H1 (cell line): ENCODE measurements around the gene HMCN2. TPM values are rescaled to one million over a fixed set of nuclear protein-coding genes. Genes with fewer than 3 reads are reported as not detected.

Experiments
- CTCF ChIA-PET: fragments of 300-600 bp; sonication (Branson Sonifier 250); formaldehyde crosslinking; loops from one replicate; lab custom pipeline; 2021; ENCODE audit not compliant: partially characterized antibody; lab: Charles Lee
- POLR2A ChIA-PET: fragments of 300-600 bp; sonication (Branson Sonifier 250); formaldehyde crosslinking; loops from one replicate; lab custom pipeline; 2021; ENCODE audit warnings: inconsistent platforms; ENCODE audit not compliant: partially characterized antibody; lab: Charles Lee
- DNase-seq, 2 experiments: peaks; one replicate each; pipeline versions ENCODE4 v3.0.0 to v3.0.0-alpha.2; 2010 to 2022; ENCODE audit warnings: low spot score in 2 of 2, low read depth in 1 of 2, mixed read lengths in 1 of 2
- FAIRE-seq: peaks from 2 replicates; lab custom pipeline; 2011; peaks lifted over from hg19 to GRCh38; lab: Jason Lieb, UNC
- H2AFZ ChIP-seq: 2 replicates; pipeline ENCODE4 v1.8.1; 2012; ENCODE audit warnings: low read length, inconsistent platforms
- H2AK5ac ChIP-seq: 2 replicates; pipeline ENCODE4 v1.6.1; 2013; ENCODE audit warnings: low read depth, low read length
- H2BK120ac ChIP-seq: replicated peaks from 2 replicates; pipeline ENCODE3; 2013; ENCODE audit warnings: low read depth, low read length, inconsistent platforms
- H2BK12ac ChIP-seq: 2 replicates; pipeline ENCODE4 v1.6.1; 2013; ENCODE audit warnings: low read depth, low read length
- H2BK15ac ChIP-seq: 2 replicates; pipeline ENCODE4 v1.6.1; 2013; ENCODE audit warnings: low read length
- H2BK20ac ChIP-seq: 2 replicates; pipeline ENCODE4 v1.6.1; 2013; ENCODE audit warnings: low read length
- H2BK5ac ChIP-seq: 2 replicates; pipeline ENCODE4 v1.6.1; 2013; ENCODE audit warnings: low read depth, low read length
- H3K14ac ChIP-seq: 2 replicates; pipeline ENCODE4 v1.6.1; 2013; ENCODE audit warnings: inconsistent platforms; ENCODE audit not compliant: insufficient read length
- H3K18ac ChIP-seq: 2 replicates; pipeline ENCODE4 v1.6.1; 2013; ENCODE audit warnings: low read length; ENCODE audit errors: extremely low read depth
- H3K23ac ChIP-seq: 2 replicates; pipeline ENCODE4 v1.6.1; 2013; ENCODE audit warnings: inconsistent platforms; ENCODE audit not compliant: insufficient read length
- H3K23me2 ChIP-seq: 2 replicates; pipeline ENCODE4 v1.6.1; 2013; ENCODE audit warnings: low read depth, low read length
- H3K27ac ChIP-seq: 2 replicates; pipeline ENCODE4 v1.6.1; 2011; ENCODE audit warnings: low read depth, low read length, inconsistent platforms
- H3K27me3 ChIP-seq, 4 experiments: replicated peaks in 1 of 4; 1 replicate in 1 of 4; 2 replicates in 3 of 4; pipeline versions ENCODE4 v1.6.1 to v1.8.1; 2011 to 2013; ENCODE audit warnings: low read length in 3 of 4, mild to moderate bottlenecking in 3 of 4, inconsistent platforms in 2 of 4, mixed read lengths in 2 of 4, moderate library complexity in 1 of 4; ENCODE audit not compliant: control insufficient read depth in 3 of 4, insufficient read depth in 3 of 4; ENCODE audit errors: extremely low read depth in 1 of 4
- H3K36me3 ChIP-seq, 4 experiments: 2 replicates each; pipeline versions ENCODE4 v1.6.1 to v1.8.1; 2011 to 2013; ENCODE audit warnings: mild to moderate bottlenecking in 4 of 4, low read length in 3 of 4, moderate library complexity in 2 of 4, control low read depth in 1 of 4, inconsistent platforms in 1 of 4; ENCODE audit not compliant: insufficient read depth in 4 of 4, control insufficient read depth in 2 of 4
- H3K4ac ChIP-seq: replicated peaks from 2 replicates; pipeline ENCODE3; 2013; ENCODE audit warnings: low read length, low read depth, mixed read lengths, inconsistent platforms; ENCODE audit not compliant: insufficient read length
- H3K4me1 ChIP-seq, 4 experiments: replicated peaks in 1 of 4; 1 replicate in 1 of 4; 2 replicates in 3 of 4; pipeline versions ENCODE4 v1.6.1 to v1.8.1; 2011 to 2013; ENCODE audit warnings: low read length in 3 of 4, inconsistent platforms in 2 of 4, mixed read lengths in 1 of 4; ENCODE audit not compliant: insufficient read depth in 4 of 4, control insufficient read depth in 3 of 4
- H3K4me2 ChIP-seq, 2 experiments: 2 replicates each; pipeline versions ENCODE4 v1.6.1 to v1.8.1; 2011 to 2013; ENCODE audit warnings: low read depth in 2 of 2, low read length in 2 of 2, control low read depth in 1 of 2, inconsistent platforms in 1 of 2, mild to moderate bottlenecking in 1 of 2; ENCODE audit not compliant: insufficient read depth in 1 of 2
- H3K4me3 ChIP-seq, 4 experiments: fragments of 200-600, 300-600 bp in 1 of 4; sonication (generic), shearing (Covaris generic), sonication (Bioruptor Twin) in 1 of 4; 2 replicates each; pipeline versions ENCODE4 v1.5.1 to v1.8.1; 2011 to 2016; ENCODE audit warnings: low read length in 4 of 4, low read depth in 3 of 4, control low read depth in 2 of 4, inconsistent platforms in 2 of 4, mild to moderate bottlenecking in 2 of 4, mixed read lengths in 1 of 4, moderate library complexity in 1 of 4; ENCODE audit not compliant: insufficient read depth in 2 of 4; ENCODE audit errors: extremely low read depth in 1 of 4
- H3K56ac ChIP-seq: replicated peaks from 2 replicates; pipeline ENCODE3; 2013; ENCODE audit warnings: low read depth, mild to moderate bottlenecking, mixed read lengths, low read length, inconsistent platforms; ENCODE audit not compliant: insufficient read length
- H3K79me1 ChIP-seq: 2 replicates; pipeline ENCODE4 v1.6.1; 2013; ENCODE audit warnings: low read depth, low read length, control low read depth
- H3K79me2 ChIP-seq, 2 experiments: 2 replicates each; pipeline versions ENCODE4 v1.6.1 to v1.8.1; 2012 to 2013; ENCODE audit warnings: low read length in 2 of 2, mild to moderate bottlenecking in 2 of 2, inconsistent platforms in 1 of 2; ENCODE audit not compliant: insufficient read depth in 2 of 2, control insufficient read depth in 1 of 2
- H3K9ac ChIP-seq, 4 experiments: replicated peaks in 1 of 4; 1 replicate in 1 of 4; 2 replicates in 3 of 4; pipeline versions ENCODE4 v1.6.1 to v1.8.1; 2011 to 2013; ENCODE audit warnings: low read depth in 3 of 4, low read length in 3 of 4, control low read depth in 2 of 4, mild to moderate bottlenecking in 2 of 4, moderate library complexity in 2 of 4, inconsistent platforms in 1 of 4; ENCODE audit errors: extremely low read depth in 1 of 4
- H3K9me3 ChIP-seq, 2 experiments: 2 replicates each; pipeline versions ENCODE4 v1.6.1 to v1.8.1; 2012 to 2013; ENCODE audit warnings: mild to moderate bottlenecking in 2 of 2, moderate library complexity in 2 of 2, control low read depth in 1 of 2, inconsistent platforms in 1 of 2, low read depth in 1 of 2, low read length in 1 of 2, mixed read lengths in 1 of 2; ENCODE audit not compliant: insufficient read depth in 2 of 2
- H4K20me1 ChIP-seq, 2 experiments: replicated peaks in 1 of 2; 2 replicates each; pipeline versions ENCODE3 to v1.8.1; 2011 to 2013; ENCODE audit warnings: inconsistent platforms in 2 of 2, low read length in 2 of 2, mild to moderate bottlenecking in 1 of 2; ENCODE audit not compliant: insufficient read depth in 2 of 2, control insufficient read depth in 1 of 2
- H4K5ac ChIP-seq: 2 replicates; pipeline ENCODE4 v1.6.1; 2013; ENCODE audit warnings: low read length, low read depth, mixed read lengths, inconsistent platforms; ENCODE audit not compliant: insufficient read length
- H4K8ac ChIP-seq: 2 replicates; pipeline ENCODE4 v1.8.0; 2013; ENCODE audit warnings: mild to moderate bottlenecking, moderate library complexity, low read length, inconsistent platforms; ENCODE audit not compliant: insufficient read depth; ENCODE audit errors: extremely low read depth
- H4K91ac ChIP-seq: replicated peaks from 2 replicates; pipeline ENCODE3; 2013; ENCODE audit warnings: low read length, mixed read lengths, inconsistent platforms; ENCODE audit not compliant: insufficient read length
- HDAC2 ChIP-seq, 2 experiments: fragments of 300-600 bp in 1 of 2; sonication (generic) in 1 of 2; IDR thresholded peaks; 2 replicates each; pipeline ENCODE4 v1.6.1; 2011 to 2012; ENCODE audit warnings: low read depth in 2 of 2, low read length in 2 of 2, mild to moderate bottlenecking in 2 of 2, moderate library complexity in 2 of 2, borderline replicate concordance in 1 of 2, inconsistent platforms in 1 of 2
- HDAC6 ChIP-seq: IDR thresholded peaks from one replicate; pipeline ENCODE4 v1.7.1; 2012; ENCODE audit warnings: low read depth, mild to moderate bottlenecking, inconsistent platforms, low read length, moderate library complexity
- KDM4A ChIP-seq: IDR thresholded peaks from one replicate; pipeline ENCODE4 v1.7.1; 2012; ENCODE audit warnings: low read depth, mild to moderate bottlenecking, moderate library complexity, low read length, inconsistent platforms; ENCODE audit not compliant: severe bottlenecking
- RXRA ChIP-seq: IDR thresholded peaks from 2 replicates; pipeline ENCODE4 v1.6.1; 2011; ENCODE audit warnings: low read depth, mild to moderate bottlenecking, low read length, moderate library complexity; ENCODE audit not compliant: insufficient read depth
- TCF12 ChIP-seq: IDR thresholded peaks from 2 replicates; pipeline ENCODE4 v1.6.1; 2011; ENCODE audit warnings: low read depth, mild to moderate bottlenecking, low read length
- WGBS, 2 experiments: shearing (Covaris generic) in 1 of 2; methylation state at CpG; one replicate each; pipeline versions ENCODE4 v1.1.6 to v1.1.7; 2013 to 2015; ENCODE audit warnings: low lambda C conversion rate in 2 of 2, mixed read lengths in 2 of 2, inconsistent platforms in 1 of 2, low coverage in 1 of 2, missing lambda C conversion rate in 1 of 2; ENCODE audit not compliant: insufficient replicate concordance in 2 of 2, insufficient coverage in 1 of 2, insufficient read length in 1 of 2; ENCODE audit errors: extremely low coverage in 1 of 2, missing lambda C conversion rate in 1 of 2; 5-methylcytosine and 5-hydroxymethylcytosine counted together
- polyA plus RNA-seq, 7 experiments: library from polyadenylated mRNA; depleted of rRNA in 3 of 7; stranded (reverse) in 5 of 7; unstranded in 2 of 7; fragments of >200 nt in 5 of 7; fragments of 200-250 nt in 2 of 7; gene quantifications; 1 replicate in 5 of 7; 2 replicates in 1 of 7; 4 replicates in 1 of 7; pipeline versions ENCODE4 v1.2.1 to v1.2.3, GENCODE V29; 2011 to 2013; ENCODE audit warnings: missing spikeins in 2 of 7, mixed read lengths in 2 of 7
- total RNA-seq: library from RNA; stranded (reverse); fragmentation: NEBNext Ultra II Directional; extraction: Animal tissue kit (Norgen Biotek cat#: 25700); gene quantifications from 2 replicates; pipeline ENCODE4 v1.2.1, GENCODE V29; 2021

HMCN2 gene
- total and polyA plus RNA-seq, 2 of the 8 experiments (the other 6 are each of a cell fraction or from before 2014, with no cell fraction given): 5.0 to 9.1 TPM

- H3K14ac ChIP-seq: no peak overlapping the region
- no peak overlapping the region for H2BK120ac ChIP-seq
- CTCF ChIA-PET: interaction anchor here (1.1 to 3.6 kb wide), 2 partner anchors 18 to 20 kb away, joined by 3 to 12 read pairs; no protein-coding TSS in a partner anchor
- TF ChIP-seq KDM4A: no peak
- TF ChIP-seq HDAC2 (IDR thresholded peaks at IDR 0.05; ENCODE audit: borderline replicate concordance in 1 of 2, low read depth in 2 of 2, low read length in 2 of 2): no peak
- no peak for TF ChIP-seq HDAC6
- no peak for TF ChIP-seq TCF12
- no peak for TF ChIP-seq RXRA
- no peak overlapping the region for H3K4me2 ChIP-seq
- FAIRE-seq (no peak), DNase-seq (no peak)
- no peak overlapping the region for H3K27ac ChIP-seq
- no peaks in the 10 kb centered on the region for H3K79me1 ChIP-seq
- no peak overlapping the region for H2AK5ac ChIP-seq
- no peak overlapping the region for H2BK20ac ChIP-seq
- peaks cover 10% of the 10 kb centered on the region; the same call in 1 of the 2 replicates for H3K23me2 ChIP-seq
- no peak overlapping the region for H3K4me3 ChIP-seq
- WGBS, 2 experiments: 77% methylated on average over 11 of the region's 11 CpGs; no CpG with 5 or more reads in 1 of the 2 experiments
- no peak overlapping the region for H2BK5ac ChIP-seq
- no peak overlapping the region for H4K8ac ChIP-seq
- H3K4ac ChIP-seq: no peak overlapping the region
- H3K18ac ChIP-seq: no peak overlapping the region
- H3K27me3 ChIP-seq: no peaks in the 10 kb centered on the region
- H3K79me2 ChIP-seq: no peaks in the 10 kb centered on the region
- no peak overlapping the region for H2AFZ ChIP-seq
- H3K9ac ChIP-seq: no peak overlapping the region
- H4K20me1 ChIP-seq: no peaks in the 10 kb centered on the region
- H3K9me3 ChIP-seq: no peaks in the 10 kb centered on the region
- peaks cover 0 to 13% (median 2%) of the 10 kb centered on the region in 4 experiments; a peak in 4 of 8 replicates for H3K36me3 ChIP-seq
- POLR2A ChIA-PET: no interaction called here
- no peak overlapping the region for H4K91ac ChIP-seq
- no peak overlapping the region for H3K23ac ChIP-seq
- peaks cover 0 to 7% (median 2%) of the 10 kb centered on the region in 4 experiments; a peak in 5 of 7 replicates for H3K4me1 ChIP-seq
- no peak overlapping the region for H3K56ac ChIP-seq
- H4K5ac ChIP-seq: no peak overlapping the region
- no peak overlapping the region for H2BK15ac ChIP-seq
- no peak overlapping the region for H2BK12ac ChIP-seq
These were observed 29.9 kb downstream of the HMCN2 start for GRCh38 chr9:130295431-130295830.
